Ureter (tissue), 1 donor: ENCODE data around the gene TRIM13. TPM values are rescaled to one million over a fixed set of nuclear protein-coding genes. Genes with fewer than 3 reads are reported as not detected.
"Not testable (repeated sequence)": the region's sequence is repeated elsewhere in the genome, so short reads cannot be mapped to it uniquely, and the experiment has no call there.

Experiments
- DNase-seq: peaks from one replicate; pipeline ENCODE4 v3.0.0-alpha.2; 2020; ENCODE audit warnings: low spot score
- total RNA-seq: library from RNA; stranded (reverse); gene quantifications from one replicate; pipeline ENCODE4 v1.2.4, GENCODE V29; 2023
- donor health status: DM: yes; HTN: yes; CAD: no.

The TRIM13 gene
- total RNA-seq, 1 donor from 2014 or later, result 29.5 TPM

- no peak for DNase-seq
These were observed 1.1 kb downstream of the TRIM13 start for GRCh38 chr13:49997955-49998354.

DNA sequence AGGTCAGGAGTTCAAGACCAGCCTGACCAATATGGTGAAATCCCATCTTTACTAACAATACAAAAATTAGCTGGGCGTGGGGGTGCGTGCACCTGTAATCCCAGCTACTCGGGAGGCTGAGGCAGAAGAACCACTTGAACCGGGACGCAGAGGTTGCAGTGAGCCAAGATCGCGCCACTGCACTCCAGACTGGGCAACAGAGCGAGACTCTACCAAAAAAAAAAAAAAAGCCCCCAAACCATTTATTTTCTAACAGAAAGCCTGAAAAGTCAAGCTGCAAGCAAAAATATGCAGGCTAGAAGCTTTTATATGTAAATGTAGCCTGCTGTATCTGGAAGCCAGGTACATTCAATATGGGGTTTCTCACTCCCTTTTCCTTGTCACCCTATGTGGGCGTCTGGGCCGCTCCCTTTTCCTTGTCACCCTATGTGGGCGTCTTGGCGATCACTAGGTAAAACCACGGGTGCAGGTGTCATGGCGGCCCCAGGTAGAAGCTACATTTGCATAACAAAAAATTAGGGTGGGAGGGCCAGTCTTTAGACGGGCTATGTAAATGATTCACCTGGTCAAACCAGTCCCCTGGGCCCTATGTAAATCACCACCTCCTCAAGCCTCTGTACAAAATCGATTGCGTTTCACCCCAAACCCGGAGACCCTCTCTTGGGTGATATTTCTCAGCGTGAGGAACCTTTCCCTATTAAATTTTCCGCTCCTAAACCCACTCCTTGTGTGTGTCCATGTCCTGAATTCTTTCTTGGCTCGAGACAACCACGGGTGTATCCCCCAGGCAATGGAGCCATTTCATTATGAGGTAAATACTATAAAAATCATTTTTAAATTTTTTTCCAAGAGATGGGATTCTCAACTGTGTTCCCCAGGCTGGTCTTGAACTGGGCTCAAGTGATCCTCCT lies 2.1 kb downstream of the TRIM13 start:
- no peak for DNase-seq

DNA sequence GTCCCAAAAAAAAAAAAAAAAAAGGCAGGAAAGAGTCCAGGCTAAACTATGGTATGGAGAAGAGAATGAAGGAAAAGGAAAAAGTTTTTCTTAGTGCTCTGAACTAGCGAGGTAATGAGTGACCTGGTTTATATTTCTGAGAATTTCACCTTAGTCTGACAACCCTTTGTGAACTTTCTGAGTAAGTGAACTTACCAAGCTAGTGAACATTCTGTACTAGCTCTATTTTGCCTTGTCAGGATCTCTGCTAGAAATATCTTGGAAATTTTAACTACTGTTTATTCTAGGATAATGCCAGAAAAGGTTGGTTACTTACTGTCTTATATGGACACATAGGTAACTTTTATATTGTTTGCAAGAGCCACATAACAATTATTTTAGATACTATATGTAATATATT lies 4.4 kb downstream of the TRIM13 start:
- DNase-seq, result no peak

- no peak for DNase-seq
These were observed 9.7 kb downstream of the TRIM13 start for GRCh38 chr13:50006426-50007135.

DNA sequence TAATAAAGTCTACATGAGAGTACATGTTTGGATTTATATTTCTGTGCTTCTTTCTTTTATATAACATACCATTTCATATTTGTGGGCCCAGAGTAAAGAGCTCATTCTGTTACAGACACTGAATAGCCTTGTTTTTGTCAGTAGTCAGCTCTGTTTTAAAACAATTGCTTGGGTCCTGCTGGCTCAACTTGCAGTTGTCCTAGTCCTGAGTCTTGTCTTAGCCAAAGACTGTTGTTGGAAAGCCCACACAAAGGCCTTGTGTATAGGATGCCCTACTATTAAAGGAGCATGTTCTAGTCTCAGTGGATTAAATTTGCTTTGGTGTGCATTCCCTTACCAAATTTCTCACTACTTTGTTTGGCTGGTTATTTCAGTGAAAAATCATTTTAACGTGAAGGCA lies 14.6 kb downstream of the TRIM13 start:
- DNase-seq, result no peak

GRCh38 chr13:50012396-50013169 lies 15.7 kb downstream of the TRIM13 start:
- no peak for DNase-seq

GRCh38 chr13:50014386-50014785 lies 17.5 kb downstream of the TRIM13 start:
- no peak for DNase-seq

GRCh38 chr13:50015258-50015657 lies 18.4 kb downstream of the TRIM13 start, which contains the start of gene KCNRG:
Gene KCNRG (plus strand): TSS chr13:50015444. CDS start chr13:50015494, 50 bp downstream.
- DNase-seq, result no peak

GRCh38 chr13:50015750-50016149 lies 18.9 kb downstream of the TRIM13 start:
- DNase-seq, result no peak

GRCh38 chr13:50016444-50016843 lies 19.6 kb downstream of the TRIM13 start:
- DNase-seq, result no peak

- DNase-seq, result no peak
These were observed 21.0 kb downstream of the TRIM13 start for GRCh38 chr13:50017819-50018218.

- no peak for DNase-seq
These were observed 28.6 kb downstream of the TRIM13 start for GRCh38 chr13:50025436-50025835.

- no peak for DNase-seq
These were observed 30.1 kb downstream of the TRIM13 start for GRCh38 chr13:50026788-50027473.

- no peak for DNase-seq
These were observed 33.5 kb downstream of the TRIM13 start for GRCh38 chr13:50030315-50030714.

DNA sequence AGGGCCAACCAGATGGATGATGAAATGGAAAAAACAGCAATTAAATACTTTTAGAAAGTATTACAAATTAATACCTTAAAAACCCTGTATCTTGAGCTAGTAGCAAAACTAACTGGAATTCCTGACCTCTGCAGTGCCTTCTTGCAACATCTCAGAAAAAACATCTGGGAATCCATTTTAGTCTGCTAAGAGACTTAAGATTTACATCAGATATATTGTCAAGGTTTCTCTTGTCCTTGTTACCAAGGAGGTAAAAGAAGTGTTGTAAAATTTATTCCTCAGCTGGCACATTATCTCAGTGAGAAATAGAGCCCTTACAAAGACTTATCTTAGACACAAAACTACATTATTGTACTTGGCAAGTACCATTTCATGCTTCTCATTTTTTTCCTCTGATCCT lies 36.9 kb downstream of the TRIM13 start:
- no peak for DNase-seq

GRCh38 chr13:50037788-50038187 lies 40.9 kb downstream of the TRIM13 start:
- DNase-seq, result no peak

- DNase-seq, result no peak
These were observed 41.4 kb downstream of the TRIM13 start for GRCh38 chr13:50038266-50038665.

- no peak for DNase-seq
These were observed 55.6 kb downstream of the TRIM13 start for GRCh38 chr13:50052478-50052877.

GRCh38 chr13:50053844-50054243 lies 57.0 kb downstream of the TRIM13 start:
- no peak for DNase-seq

DNA sequence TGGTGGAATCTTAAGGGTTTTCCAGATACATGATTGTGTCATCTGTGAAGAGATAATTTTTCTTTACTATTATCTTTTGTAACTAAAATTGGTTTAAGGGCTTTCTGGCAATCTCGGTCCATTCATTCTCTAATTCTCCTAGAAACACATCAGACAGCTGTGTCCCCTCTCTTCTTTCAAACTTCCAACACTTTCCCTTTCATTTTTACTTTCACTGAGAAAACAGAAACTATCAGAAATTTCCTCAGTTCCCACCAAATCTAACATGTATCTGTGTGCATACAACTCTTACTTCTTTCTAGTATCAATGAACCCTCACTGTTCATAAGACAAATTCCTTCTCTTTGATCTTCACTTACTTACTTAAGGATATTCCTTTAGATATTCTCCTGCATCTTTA lies 58.6 kb downstream of the TRIM13 start:
- no peak for DNase-seq

GRCh38 chr13:50060718-50061117 lies 63.9 kb downstream of the TRIM13 start:
- DNase-seq, result no peak

- not testable (repeated sequence) for DNase-seq
These were observed 65.5 kb downstream of the TRIM13 start for GRCh38 chr13:50062336-50062735.
